HEK293 (cell line): Measurements from ENCODE around the gene EPB41L2.

ENCODE experiments used
- BCL11A ChIP-seq: fragments of 450-650 bp; formaldehyde crosslinking; IDR thresholded peaks from 2 replicates; pipeline ENCODE4 v1.5.1; 2016; ENCODE audit warnings: low read depth, missing biosample characterization, missing genetic modification characterization
- CTCF ChIP-seq: fragments of 450-650 bp; formaldehyde crosslinking; IDR thresholded peaks from 2 replicates; pipeline ENCODE4 v1.5.1; 2016; ENCODE audit warnings: missing biosample characterization, missing genetic modification characterization

- TF ChIP-seq CTCF (tag by site-specific recombination) (no peak), BCL11A (tag by site-specific recombination) (no peak)
Measured at GRCh38 chr6:130931683-130932082, 131.4 kb downstream of the EPB41L2 start.
